NCI-H1694 treated with DMSO at 0.1 percent for 48 hours (cell line): ENCODE data around the gene GPATCH4.
"Not testable (repeated sequence)": the region's sequence is repeated elsewhere in the genome, so short reads cannot be mapped to it uniquely, and the experiment has no call there.

Experiments
- DNase-seq: peaks from one replicate; lab custom pipeline; 2025; lab: John Stamatoyannopoulos, UW

GPATCH4 gene

DNA sequence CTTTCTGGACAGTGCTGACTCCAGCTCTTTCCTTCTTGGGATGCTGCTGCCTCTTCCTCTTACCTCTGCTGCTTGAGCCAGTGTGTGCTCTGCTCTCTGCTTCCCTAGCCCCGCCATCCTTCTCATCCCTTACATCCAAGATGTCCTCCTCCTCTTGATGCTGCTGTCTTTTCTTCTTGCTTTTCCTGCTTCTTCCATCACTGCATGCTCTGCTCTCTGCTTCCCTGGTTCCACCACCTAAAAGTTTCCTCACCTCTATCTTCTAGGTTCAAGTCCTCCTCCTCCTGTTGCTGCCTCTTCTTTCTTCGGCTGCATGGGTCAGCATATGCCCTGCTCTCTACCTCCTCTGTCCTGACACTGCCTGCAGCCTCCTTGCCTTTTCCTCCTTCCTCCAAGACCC is 6.3 kb downstream of the GPATCH4 start:
- DNase-seq = no peak

DNA sequence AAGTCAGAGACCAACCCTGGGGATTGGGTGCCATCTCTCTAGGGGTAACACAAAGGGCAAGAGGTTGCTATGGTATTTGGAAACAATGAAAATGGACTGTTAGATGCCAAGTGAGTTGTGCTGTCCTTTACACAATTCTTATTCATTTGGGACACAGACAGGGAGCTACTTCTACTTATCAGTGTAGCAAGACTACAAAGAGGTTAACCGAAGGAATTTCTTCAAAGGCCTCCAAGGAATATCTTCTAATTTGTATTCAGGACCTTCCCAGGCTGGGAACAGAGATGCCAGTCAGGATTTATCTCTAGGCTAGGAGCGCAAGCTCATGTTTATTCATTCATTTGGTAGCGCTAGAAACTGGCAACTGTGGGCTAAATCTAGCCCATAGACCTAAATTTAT is 7.1 kb downstream of the GPATCH4 start:
- DNase-seq = no peak

DNA sequence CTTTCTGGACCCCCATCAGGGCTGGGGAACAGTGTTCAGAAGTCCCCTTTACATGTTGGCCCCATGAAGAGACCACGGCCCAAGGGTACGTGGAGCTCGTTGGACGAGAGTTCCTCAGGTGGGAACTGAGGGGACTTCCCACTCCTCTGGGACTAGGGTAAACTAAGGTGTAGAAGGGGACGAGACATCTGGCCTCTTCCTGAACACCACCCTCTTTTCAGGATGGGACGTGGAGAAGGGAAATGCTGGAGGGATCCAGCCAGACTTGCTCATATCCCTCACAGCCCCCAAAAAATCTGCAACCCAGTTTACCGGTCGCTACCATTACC is 7.7 kb downstream of the GPATCH4 start:
- DNase-seq = no peak

DNA sequence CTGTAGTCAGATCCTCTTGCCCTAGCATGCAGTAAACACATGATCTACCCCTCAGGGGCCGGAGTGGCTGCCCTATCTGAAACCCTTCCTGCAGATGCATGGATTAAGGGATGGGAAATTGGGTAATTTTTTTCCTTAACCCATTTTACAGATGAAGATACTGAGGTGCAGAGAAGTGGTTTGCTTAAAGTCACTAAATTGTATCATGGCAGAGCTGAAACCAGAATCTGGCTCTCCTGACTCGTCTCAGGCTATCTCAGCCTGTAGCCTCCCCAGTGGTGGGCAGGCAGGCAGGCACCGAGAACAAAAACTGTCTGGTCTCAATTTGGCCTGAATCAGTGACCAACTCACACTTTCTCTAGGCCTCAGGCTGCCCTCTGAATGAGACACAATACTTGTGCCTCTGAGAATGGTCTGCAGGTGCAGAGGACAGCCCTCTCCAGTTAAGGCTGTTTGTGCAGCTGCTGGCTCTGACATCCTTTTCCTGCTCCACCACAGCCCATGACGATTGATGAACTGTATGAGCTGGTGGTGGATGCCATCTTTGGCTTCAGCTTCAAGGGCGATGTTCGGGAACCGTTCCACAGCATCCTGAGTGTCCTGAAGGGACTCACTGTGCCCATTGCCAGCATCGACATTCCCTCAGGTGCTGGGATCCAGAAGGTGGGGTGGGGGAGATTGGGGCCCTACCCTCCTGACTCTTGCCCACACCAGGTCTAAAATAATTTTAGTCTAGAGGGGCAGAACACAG is 8.2 kb downstream of the GPATCH4 start:
- DNase-seq = no peak

DNA sequence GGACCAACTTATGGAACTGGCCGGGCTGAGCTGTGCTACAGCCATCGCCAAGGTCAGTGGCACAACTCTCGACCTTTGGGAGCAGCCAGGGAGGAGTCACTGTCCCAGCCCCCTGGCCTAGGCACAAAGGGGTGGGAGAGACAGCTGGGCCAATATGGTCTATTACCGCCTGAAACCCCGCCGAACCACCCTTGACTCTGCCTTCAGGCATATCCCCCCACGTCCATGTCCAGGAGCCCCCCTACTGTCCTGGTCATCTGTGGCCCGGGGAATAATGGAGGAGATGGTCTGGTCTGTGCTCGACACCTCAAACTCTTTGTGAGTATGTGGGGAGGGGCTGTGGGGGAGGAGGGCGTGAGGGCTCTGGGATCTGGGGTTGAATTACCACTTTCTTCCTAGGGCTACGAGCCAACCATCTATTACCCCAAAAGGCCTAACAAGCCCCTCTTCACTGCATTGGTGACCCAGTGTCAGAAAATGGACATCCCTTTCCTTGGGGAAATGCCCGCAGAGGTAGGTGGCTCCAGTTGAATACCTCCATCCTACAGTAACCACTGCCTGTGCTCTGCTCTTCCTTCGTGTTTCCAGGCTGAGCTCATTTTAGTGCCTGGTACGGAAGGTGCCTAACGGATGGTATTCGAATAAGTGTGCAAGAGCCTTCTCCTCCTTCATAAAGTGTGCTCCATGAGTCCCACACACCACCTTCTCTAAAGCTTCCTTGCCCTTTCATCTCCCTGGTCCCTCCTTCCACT is 8.9 kb downstream of the GPATCH4 start:
- no peak for DNase-seq

DNA sequence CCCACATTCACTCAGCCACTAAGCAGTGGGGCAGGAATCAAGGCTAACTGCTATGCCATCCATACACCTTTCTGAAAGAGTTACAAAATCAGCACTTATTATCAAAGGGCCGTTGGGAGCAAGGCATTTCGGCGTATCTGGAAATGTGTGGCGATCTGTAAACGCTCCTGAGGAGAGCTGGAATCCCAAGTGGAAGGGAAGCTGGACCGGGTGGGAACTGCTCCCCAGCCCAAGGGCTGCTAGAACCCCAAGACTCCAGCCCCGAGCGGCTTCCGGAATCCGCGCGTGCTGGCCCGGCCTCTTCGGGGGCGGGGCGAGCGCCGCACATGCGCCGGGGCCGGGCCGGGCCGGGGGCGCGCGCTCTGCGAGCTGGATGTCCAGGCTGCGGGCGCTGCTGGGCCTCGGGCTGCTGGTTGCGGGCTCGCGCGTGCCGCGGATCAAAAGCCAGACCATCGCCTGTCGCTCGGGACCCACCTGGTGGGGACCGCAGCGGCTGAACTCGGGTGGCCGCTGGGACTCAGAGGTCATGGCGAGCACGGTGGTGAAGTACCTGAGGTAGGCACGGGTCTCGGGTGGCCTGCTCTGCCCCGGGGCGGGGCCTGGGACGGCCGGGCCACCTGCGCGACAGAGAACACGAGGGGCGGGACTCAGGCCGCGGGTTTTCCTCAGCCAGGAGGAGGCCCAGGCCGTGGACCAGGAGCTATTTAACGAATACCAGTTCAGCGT is 9.7 kb downstream of the GPATCH4 start, which contains the start of gene NAXE:
TSS of gene NAXE (plus strand) at position 345 of the 726 bp plus-strand sequence. CDS start at position 374, 29 bp downstream.
- DNase-seq = peak; percentile 44

DNA sequence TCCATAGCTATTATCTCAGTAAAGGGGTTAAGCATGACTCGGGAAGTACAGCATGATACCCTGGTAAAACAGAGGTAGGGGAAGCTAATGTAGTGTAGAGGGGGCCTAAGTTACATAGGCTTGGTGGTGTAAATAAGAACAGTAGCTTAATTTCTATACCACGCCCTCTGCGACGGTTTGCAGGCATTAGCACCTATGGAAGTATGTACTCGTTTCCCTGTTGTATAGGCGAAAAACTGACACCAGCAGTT is 10.2 kb downstream of the GPATCH4 start:
- no peak for DNase-seq

DNA sequence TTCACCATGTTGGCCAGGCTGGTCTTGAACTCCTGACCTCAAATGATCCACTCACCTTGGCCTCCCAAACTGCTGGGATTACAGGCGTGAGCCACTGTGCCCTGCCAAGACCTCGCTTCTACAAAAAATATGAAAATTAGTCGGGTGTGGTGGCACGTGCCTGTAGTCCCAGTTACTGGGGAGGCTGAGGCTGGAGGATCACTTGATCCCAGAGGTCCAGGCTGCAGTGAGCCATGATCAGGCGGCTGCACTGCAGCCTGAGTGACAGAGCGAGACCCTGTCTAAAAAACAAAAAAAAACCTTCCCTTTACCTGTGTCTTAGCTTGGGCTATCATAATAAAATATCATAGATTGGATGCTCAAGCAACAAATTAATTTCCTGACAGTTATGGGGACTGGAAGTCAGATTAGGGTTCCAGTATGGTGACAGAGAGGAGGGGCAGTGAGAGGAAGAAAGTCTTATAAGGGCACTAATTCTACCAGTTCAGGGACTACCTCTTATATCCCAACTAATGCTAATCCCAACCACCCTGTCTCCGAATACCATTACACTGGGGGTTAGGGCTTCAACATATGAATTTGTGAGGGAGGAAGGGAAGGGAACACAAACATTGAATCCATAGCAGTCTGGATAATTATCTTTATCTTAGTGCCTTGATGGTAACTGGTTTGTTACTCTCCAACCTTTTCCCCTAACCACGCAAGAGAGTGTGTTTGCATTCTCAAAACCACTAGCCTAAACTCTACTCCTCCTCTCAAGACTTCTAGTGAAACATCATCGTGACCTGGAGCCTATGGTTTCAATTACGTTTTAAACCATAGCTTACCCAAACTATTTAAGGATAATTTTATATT is 10.7 kb downstream of the GPATCH4 start:
- DNase-seq = no peak

DNA sequence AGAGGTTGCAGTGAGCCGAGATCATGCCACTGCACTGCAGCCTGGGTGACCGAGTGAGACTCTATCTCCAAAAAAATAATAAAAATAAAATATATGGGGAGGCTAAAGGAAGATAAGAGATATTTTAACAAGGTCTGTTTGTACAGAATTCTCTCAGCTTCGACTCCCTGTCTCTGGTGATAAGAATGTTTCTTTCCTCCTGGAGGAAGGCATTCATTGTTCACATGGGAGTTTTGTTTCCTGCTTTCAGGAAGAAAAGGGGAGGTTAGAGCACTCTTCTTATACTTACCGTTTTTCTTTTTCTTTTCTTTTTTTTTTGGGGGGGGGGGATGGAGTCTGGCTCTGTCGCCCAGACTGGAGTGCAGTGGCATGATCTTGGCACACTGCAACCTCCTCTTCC is 11.7 kb downstream of the GPATCH4 start:
- DNase-seq = no peak

DNA sequence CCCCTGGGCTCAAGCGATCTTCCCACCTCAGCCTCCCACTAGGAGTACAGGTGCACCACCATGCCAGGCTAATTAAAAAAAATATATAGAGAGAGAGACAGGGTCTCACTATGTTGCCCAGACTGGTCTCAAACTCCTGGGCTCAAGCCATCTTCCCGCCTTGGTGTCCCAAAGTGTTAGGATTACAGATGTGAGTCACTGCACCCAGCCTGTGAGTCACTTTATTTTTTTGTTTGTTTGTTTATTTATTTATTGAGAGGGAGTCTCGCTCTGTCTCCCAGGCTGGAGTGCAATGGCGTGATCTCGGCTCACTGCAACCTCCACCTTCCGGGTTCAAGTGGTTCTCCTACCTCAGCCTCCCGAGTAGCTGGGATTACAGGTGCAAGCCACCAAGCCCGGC is 13.4 kb downstream of the GPATCH4 start:
- DNase-seq = not testable (repeated sequence)

DNA sequence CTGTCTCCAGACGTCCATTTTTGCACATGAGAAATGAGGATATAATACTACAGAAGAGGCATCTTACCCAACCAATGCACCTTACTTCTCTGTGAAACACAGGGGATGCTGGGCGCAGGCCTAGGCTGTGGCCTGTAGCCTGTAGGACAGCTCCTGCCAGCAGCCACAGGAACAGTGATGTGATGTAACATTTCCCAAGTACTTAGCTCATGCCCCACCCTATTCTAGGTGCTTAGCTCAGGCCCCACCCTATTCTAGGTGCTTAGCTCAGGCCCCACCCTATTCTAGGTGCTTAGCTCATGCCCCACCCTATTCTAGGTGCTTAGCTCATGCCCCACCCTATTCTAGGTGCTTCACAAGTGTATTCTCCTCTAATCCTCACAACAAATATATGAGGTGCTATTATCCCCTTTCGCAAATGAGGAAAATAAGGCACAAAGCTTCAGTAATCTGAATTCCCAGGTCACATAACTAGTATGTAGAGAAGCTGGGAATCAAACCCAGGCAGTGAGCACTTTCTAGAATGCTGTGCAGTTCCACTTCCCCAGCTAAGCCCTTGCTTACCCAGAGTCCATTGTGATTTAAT is 14.3 kb downstream of the GPATCH4 start:
- no peak for DNase-seq

DNA sequence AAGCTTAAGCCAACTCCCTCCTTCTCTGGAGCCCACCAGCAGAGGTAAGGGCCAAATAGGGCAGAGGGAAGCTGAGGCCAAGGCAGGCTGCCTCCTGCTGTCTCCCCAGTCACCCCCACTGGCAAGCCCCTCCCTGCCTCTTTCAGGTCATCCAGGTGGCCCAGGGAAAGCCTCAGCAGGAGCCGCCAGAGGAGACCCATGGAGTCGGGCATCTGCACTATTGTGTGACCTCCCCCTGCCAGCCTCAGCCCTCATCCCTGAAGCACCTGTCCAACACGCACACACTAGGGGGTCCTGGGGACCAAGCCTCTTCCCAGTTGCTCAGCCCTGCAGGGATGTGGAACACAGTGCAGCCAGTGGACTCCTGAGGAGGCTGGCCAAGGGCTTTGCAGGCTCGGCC is 15.0 kb downstream of the GPATCH4 start:
- DNase-seq = no peak

DNA sequence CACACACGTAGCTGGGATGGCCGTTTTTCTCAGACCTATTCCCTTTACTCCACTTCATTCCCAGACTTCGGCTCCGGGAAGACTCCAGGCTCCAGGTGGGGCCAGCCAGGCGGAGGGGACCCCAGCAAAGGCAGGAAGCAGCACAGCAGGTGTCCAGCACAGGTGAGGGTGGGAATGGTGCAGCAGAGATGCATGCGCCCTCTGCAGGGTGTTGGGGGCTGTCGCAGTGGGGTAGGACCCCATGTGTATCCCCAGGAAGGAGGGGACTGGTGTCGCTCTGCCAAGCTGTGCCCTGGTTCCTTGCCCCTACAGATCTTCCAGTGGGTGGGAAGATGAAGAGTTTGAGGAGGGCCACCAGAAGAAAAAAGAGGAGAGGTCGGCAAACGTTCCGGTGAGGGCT is 16.5 kb downstream of the GPATCH4 start:
- no peak for DNase-seq

DNA sequence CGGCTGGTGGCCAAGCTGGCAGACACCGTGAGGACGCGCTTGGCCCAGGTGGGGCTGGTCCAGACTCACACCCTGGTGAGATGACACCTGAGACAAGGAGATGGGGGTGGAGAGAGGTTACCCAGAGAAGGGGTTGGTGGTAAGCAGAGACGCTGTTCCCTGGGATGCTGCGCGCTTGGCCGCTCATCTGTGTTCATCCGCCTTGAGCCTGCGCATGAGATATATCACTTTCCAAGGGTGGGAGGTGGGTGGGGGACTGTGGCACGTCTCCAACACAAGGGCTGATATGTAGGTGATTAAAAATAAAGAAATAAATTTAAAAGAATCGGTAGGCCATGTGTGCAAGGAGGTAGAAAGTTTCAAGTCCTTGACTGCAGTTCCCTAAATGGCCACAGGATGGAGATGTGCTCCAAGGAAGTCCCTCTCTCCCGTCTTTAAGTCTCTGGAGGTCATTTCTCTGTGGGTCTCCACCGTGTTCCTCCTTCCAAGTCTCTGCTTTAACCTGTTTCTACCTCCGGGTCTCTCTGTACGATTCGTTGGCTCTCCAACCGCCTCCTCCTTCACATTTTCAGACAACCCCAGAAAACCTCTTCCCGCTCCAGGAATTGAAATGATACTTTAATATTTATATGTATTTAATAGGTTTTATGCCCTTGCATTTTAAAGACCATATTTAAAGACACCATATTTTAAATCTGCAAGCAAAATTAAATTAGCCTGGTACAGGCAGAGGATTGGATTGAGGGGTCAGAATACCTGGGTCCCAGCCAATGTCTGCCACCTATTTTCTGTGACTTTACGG is 17.3 kb downstream of the GPATCH4 start:
- DNase-seq = peak; percentile 77

DNA sequence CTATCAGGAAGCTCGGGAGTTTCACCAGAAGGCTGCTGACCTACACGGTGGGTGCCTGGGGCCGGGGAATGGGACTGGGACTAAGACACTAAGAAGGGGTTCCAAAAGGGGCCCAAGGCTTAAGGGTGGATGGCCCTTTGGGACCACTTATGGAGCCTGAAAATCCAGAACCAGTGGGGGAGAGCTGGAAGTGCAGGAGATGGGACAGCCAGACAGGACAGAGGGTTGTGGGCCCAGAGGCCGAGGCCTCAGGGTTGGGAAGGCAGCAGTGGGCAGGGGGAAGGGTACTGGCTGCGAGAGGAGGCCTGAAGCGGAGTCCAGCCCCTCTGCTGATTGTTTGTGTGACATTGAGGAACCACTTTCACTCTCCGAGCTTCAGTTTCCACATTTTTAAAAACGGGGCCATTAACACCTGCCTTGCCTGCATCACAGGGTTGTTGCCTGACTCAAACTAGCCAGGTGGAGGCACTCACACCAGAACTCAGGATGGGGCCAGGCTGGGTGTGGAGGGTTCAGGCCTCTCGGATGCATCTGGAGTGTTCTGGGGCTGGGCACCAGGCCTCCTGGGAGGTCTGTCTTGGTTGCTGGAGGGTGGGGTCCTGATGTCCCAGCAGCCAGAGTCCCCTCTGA is 18.8 kb downstream of the GPATCH4 start:
- DNase-seq = no peak

DNA sequence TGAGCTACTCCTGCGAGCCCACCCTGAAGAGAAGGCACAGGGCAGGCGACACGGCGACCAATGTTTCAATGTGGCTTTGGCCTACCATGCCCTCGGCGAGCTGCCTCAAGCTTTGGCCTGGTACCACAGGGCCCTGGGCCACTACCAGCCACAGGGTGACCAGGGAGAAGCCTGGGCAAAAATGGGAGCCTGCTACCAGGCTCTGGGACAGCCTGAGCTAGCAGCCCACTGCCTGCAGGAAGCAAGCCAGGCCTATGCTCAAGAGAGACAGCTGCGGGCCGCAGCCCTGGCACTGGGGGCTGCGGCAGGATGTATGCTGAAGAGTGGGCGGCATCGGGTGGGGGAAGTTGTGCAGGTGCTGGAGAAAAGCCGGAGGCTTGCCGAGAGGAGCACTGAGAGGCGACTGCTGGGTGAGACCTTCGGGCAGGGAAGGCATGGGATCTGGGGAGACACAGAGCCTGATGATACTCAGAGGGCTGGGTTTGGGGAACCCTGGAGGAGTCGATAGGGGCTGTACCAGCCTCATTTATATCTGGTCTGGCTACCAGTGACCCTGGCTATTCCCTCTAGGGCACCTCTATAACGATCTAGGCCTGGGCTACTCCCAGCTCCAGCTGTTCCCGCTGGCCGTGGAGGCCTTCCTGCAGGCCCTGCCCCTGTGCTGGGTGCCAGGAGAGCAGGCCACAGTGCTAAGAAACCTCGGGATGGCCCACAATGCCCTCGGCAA is 19.5 kb downstream of the GPATCH4 start:
- no peak for DNase-seq

DNA sequence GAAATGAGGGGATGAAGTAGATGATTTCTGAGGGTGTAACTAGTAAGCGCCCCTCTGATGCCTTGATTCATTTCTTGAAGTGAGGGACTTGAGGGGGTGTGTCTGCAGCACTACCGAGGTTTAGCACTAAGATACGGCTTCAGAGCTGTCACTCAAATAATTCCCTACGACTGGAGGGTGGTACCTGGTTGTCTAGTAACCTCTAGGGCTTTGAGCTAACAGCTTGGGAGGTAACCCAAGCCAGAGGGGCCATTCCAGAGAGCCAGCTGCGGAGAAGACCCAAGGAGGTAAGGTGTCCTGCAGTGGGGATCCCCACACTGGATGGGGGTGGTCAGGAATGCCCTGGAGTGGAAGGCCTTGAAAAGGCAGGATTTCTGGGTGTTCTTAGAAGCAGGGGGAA is 21.8 kb downstream of the GPATCH4 start, which contains the start of gene TTC24:
TSS of gene TTC24 (plus strand) at position 252 of the 400 bp plus-strand sequence. CDS start 1,642 bp downstream, outside the sequence.
- DNase-seq = no peak

DNA sequence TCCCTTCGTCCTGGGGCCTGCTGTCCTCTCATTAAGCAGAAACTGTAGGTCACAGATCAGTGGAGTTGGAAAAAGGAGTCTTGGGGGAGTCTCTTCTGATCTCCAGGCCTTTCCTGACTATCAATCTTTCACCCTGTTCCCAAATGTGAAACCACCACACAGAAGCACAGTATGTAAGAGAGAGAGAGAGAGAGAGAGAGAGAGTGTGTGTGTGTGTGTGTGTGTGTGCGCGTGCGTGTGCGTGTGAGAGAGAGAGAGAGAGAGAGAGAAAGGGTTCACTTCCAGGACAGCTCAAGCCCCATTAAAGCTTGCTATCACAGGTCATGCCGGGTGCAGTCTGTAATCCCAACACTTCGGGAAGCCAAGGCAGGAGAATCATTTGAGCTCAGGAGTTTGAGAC is 23.2 kb downstream of the GPATCH4 start:
- no peak for DNase-seq

DNA sequence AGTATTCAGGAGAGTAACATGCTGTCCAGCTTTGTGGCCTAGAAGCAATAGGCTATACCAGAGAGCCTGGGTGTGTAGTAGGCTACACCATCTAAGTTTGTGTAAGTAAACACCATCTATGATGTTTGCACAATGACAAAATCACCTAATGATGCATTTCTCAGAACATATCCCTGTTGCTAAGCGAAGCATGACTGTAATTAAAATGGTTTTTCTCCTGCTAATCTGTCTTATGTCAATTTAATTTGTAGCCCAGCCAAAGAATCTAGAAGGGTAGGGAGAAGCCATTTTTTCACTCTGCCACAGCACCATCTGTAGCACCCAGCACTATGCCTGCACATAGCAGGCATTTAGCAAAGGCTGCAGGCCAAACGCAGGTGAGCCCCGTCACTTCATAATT is 23.7 kb downstream of the GPATCH4 start:
- DNase-seq = peak; percentile 33
